ENCODE measurements around the gene TM9SF3. TPM values are rescaled to one million over a fixed set of nuclear protein-coding genes. Genes with fewer than 3 reads are reported as not detected.

Gene TM9SF3
- total RNA-seq, 4 donors from 2014 or later: 64.4 to 129 (median 95.8) TPM

DNA sequence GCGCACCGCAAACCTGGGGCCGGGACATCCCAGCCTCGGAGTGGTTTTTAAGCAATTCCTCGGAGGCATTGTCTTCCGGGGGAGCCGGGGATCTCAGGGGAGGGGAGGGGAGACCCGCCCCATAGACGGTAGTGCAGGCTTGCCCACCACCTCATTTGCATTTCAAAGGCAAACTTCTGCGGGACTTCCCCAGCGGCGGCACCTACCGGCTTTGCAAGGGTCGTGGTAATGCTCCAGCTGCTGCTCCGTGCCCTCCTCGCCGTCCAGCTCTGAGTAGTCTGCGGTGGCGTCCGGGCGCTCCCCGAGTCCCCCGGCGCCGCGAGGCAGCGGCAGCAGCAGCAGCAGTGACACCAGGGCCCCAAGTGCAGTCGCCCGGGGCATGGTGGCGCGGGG is 73.5 kb downstream of the TM9SF3 start:
- peak in 1 of 3 donors; percentile 56 for DNase-seq

DNA sequence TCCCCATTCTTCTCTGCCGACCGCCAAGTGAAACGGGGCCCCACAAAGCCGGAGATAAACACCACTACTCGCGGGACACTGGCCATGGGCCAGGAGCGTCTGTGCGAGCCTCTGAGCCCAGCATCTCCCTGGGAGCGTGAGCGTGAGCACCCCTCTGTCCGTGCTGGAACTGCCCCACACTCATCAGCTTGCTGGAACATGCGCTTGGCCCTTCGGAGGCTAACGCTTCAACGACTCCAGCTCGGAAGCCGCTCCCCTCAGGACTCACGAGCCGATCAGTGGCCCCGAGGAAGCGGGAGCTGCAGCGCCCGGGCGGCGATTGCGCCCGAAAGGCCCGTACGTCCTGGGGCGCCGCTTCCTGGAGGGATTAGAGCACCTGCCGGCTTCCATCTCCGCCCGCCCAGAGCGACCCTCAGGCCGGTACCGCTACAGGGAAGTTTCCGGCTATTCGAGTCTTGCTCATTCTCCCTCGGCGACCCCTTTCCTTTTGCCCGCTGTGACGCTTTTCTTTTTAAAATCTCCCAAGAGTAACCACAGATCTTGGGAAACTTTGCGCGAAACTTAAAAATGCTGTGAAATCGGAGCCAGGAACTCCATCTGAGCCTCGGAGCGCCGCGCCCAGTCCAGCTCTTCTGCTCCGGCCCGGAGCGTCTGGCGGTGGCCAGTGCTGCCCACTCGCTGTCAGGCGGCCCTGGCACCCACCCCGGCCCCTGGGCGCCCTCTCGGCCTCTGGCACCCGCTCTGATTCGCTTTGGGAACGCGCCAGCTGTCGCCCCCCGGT is 74.1 kb downstream of the TM9SF3 start:
- Histone ChIP-seq H3K27me3 (no peaks in the 10 kb centered on the region), H3K4me3 (peak overlapping the region; percentile 20 to 54 (median 53)), H3K27ac (peak overlapping the region in 1 of 4 donors; percentile 39), H3K4me1 (peaks cover 0 to 19% (median 2%) of the 10 kb centered on the region in 4 donors), H3K9me3 (no peaks in the 10 kb centered on the region), H3K36me3 (no peaks in the 10 kb centered on the region)
- DNase-seq: peak in 2 of 3 donors; percentile 53 to 59
- no peak for TF ChIP-seq POLR2A (IDR thresholded peaks at IDR 0.05)
- TF ChIP-seq, protein P1, sequence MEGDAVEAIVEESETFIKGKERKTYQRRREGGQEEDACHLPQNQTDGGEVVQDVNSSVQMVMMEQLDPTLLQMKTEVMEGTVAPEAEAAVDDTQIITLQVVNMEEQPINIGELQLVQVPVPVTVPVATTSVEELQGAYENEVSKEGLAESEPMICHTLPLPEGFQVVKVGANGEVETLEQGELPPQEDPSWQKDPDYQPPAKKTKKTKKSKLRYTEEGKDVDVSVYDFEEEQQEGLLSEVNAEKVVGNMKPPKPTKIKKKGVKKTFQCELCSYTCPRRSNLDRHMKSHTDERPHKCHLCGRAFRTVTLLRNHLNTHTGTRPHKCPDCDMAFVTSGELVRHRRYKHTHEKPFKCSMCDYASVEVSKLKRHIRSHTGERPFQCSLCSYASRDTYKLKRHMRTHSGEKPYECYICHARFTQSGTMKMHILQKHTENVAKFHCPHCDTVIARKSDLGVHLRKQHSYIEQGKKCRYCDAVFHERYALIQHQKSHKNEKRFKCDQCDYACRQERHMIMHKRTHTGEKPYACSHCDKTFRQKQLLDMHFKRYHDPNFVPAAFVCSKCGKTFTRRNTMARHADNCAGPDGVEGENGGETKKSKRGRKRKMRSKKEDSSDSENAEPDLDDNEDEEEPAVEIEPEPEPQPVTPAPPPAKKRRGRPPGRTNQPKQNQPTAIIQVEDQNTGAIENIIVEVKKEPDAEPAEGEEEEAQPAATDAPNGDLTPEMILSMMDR (IDR thresholded peaks at IDR 0.05): no peak

More for the DNA sequence above, 73.5 kb downstream of the TM9SF3 start:
- Histone ChIP-seq H3K27me3 (no peaks in the 10 kb centered on the region), H3K4me1 (peaks cover 0 to 19% (median 2%) of the 10 kb centered on the region in 4 donors), H3K9me3 (no peaks in the 10 kb centered on the region), H3K36me3 (peaks cover 0 to 5% (median 0%) of the 10 kb centered on the region in 3 donors), H3K27ac (peak overlapping the region in 1 of 4 donors; percentile 39), H3K4me3 (peak overlapping the region; percentile 20 to 54 (median 53))
- TF ChIP-seq POLR2A (IDR thresholded peaks at IDR 0.05): no peak
- TF ChIP-seq, protein P1 (IDR thresholded peaks at IDR 0.05): no peak

DNA sequence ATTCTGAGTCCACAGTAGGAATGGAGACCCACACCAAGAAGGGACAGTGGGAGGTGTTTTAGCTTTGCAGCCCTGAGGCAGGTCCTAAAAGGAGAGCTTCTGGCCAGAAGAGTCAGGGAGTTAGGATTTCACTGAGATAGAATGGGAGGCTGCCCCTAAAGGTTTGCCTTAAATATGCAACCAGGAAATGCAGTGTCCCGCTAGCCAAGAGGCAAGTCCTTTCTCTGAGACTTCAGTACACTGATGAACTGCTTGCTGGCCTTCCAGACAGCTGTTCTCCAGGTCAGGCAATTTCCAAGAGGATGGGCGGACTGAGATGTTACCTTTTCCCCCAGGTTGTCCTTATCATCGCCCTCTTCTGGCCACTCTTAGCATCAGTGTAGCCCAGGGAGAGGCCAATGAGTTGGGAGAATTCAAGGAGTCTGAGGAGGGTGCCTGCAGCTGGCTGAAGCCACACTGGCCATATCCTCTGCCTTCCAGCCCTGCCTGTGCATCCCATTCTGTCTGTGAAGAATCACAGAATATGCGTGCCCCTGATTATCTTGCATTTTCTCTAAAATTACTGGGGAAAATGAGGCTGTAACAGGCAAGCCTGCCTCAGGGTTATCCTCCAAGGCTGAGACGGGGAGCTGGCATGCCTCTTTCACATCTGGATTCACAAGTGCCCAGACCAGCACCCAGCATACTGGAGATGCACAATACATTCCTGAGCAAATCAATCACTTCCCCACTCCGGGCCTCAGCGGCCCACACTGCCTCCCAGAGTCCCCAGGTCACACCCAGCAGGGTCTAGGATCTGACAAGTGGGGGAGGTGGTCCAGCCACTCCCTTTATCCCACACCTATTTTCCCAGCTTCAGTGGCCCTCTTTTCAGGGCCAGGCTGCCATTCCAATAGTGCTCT is 75.5 kb downstream of the TM9SF3 start:
- DNase-seq: peak in 1 of 3 donors; percentile 68
- H3K27ac ChIP-seq: no peak overlapping the region

DNA sequence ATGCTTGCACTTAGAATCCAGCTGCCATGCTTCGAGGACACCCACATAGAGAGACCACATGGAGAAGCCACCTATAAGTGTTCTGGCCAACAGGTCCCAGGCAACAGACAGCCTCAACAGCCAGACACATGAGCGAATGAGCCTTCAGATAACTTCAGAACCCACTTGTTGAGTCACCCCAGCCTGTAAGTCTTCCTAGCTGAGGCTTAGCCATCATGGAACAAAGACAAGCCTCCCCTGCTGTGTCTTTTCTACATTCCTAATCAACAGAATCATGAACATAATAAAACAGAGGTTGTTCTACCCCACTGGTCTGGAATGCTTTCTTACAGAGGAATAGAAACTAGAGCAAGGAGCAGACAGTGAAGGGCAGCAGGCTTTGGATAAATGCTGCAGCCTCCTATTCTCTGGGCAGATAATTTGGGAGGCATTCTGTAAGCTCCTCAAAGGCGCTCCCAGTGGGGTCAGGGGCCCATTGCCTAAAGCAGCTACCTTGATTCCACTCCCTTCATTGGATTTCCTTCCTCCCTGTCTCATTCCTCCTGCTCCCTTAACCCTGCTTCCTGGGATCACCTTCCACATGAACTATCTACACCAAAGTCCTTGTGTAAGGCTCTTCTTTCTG is 77.7 kb downstream of the TM9SF3 start:
- TF ChIP-seq POLR2A (IDR thresholded peaks at IDR 0.05): no peak
- TF ChIP-seq, protein P1 (IDR thresholded peaks at IDR 0.05): no peak
- H3K9me3 ChIP-seq: no peaks in the 10 kb centered on the region
- H3K4me1 ChIP-seq: peaks cover 0 to 16% (median 2%) of the 10 kb centered on the region in 4 donors
- no peak for DNase-seq
- H3K27me3 ChIP-seq: no peaks in the 10 kb centered on the region
- H3K4me3 ChIP-seq: no peak overlapping the region
- H3K27ac ChIP-seq: no peak overlapping the region
- no peaks in the 10 kb centered on the region for H3K36me3 ChIP-seq

More for the DNA sequence above, 75.5 kb downstream of the TM9SF3 start:
- TF ChIP-seq POLR2A (IDR thresholded peaks at IDR 0.05): no peak
- TF ChIP-seq, protein P1 (IDR thresholded peaks at IDR 0.05): peak in 4 of 6 experiments; percentile 47 to 64 (median 56)
- Histone ChIP-seq H3K4me3 (no peak overlapping the region), H3K4me1 (peaks cover 0 to 19% (median 2%) of the 10 kb centered on the region in 4 donors), H3K36me3 (no peaks in the 10 kb centered on the region), H3K9me3 (no peaks in the 10 kb centered on the region), H3K27me3 (no peaks in the 10 kb centered on the region)

DNA sequence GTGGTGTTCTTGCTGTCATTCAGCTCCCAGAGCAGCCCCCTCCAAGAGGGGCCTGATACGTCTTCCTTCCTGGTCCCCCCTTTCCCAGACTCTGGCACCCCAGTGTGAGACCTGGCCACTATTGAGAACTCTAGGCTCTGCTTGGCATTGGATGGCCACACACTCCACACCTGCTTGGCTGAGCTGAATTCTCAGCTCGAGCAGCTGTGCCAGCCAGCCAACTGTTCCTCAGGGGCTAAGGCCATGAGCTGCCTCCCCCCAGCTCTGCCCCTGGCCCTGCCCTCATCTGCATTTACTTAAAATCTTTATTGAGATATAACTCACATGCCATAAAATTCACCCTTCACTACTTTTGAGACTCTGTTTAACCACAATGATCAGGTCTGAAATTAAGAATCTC is 79.8 kb downstream of the TM9SF3 start:
- Histone ChIP-seq H3K4me3 (no peak overlapping the region), H3K27me3 (no peaks in the 10 kb centered on the region), H3K27ac (no peak overlapping the region), H3K9me3 (no peaks in the 10 kb centered on the region), H3K4me1 (no peaks in the 10 kb centered on the region), H3K36me3 (no peaks in the 10 kb centered on the region)
- no peak for TF ChIP-seq POLR2A (IDR thresholded peaks at IDR 0.05)
- TF ChIP-seq, protein P1 (IDR thresholded peaks at IDR 0.05): no peak
- DNase-seq: no peak
